OCI-M2 (cell line): ENCODE data around the gene IFNA10.
"Not testable (repeated sequence)": the region's sequence is repeated elsewhere in the genome, so short reads cannot be mapped to it uniquely, and the experiment has no call there.

Source experiments
- DNase-seq: peaks from one replicate; lab custom pipeline; 2025; ENCODE audit not compliant: unreplicated experiment; lab: John Stamatoyannopoulos, UW

The IFNA10 gene

GRCh38 chr9:21207043-21207442 is at the start of gene IFNA10:
IFNA10 (minus strand) TSS chr9:21207143; CDS start chr9:21207097, 46 bp downstream.
- DNase-seq = not testable (repeated sequence)

- no peak for DNase-seq
These were observed 48.7 kb upstream of the IFNA10 start for GRCh38 chr9:21255538-21256212.

- DNase-seq = no peak
These were observed 46.0 kb upstream of the IFNA10 start for GRCh38 chr9:21252721-21253547.

- no peak for DNase-seq
These were observed 44.7 kb upstream of the IFNA10 start for GRCh38 chr9:21251638-21252037.

GRCh38 chr9:21251190-21251589 is 44.2 kb upstream of the IFNA10 start:
- no peak for DNase-seq

GRCh38 chr9:21244836-21245235 is 37.9 kb upstream of the IFNA10 start:
- no peak for DNase-seq

- no peak for DNase-seq
These were observed 33.0 kb upstream of the IFNA10 start, which contains the start of gene IFNA14 for GRCh38 chr9:21239911-21240310. IFNA14 (minus strand) TSS chr9:21240005; CDS start chr9:21239935, 70 bp downstream.

- not testable (repeated sequence) for DNase-seq
These were observed 29.4 kb upstream of the IFNA10 start for GRCh38 chr9:21236360-21236714.

- peak; percentile 17 for DNase-seq
These were observed 28.8 kb upstream of the IFNA10 start for GRCh38 chr9:21235468-21236359.

- DNase-seq = no peak
These were observed 27.3 kb upstream of the IFNA10 start for GRCh38 chr9:21234153-21234687.

- DNase-seq = no peak
These were observed 26.3 kb upstream of the IFNA10 start for GRCh38 chr9:21233258-21233657.

- DNase-seq = no peak
These were observed 21.2 kb upstream of the IFNA10 start, which contains the start of gene IFNA17 for GRCh38 chr9:21228122-21228521. IFNA17 (minus strand) TSS chr9:21228222; CDS start chr9:21228173, 49 bp downstream.

- DNase-seq = not testable (repeated sequence)
These were observed 10.3 kb upstream of the IFNA10 start, which contains the start of gene IFNA16 for GRCh38 chr9:21217211-21217610. IFNA16 (minus strand) TSS chr9:21217311; CDS start chr9:21217305, 6 bp downstream.

- DNase-seq = not testable (repeated sequence)
These were observed 6.7 kb upstream of the IFNA10 start for GRCh38 chr9:21213411-21214326.

- DNase-seq = not testable (repeated sequence)
These were observed 5.2 kb upstream of the IFNA10 start for GRCh38 chr9:21212160-21212559.

- not testable (repeated sequence) for DNase-seq
These were observed 3.8 kb upstream of the IFNA10 start for GRCh38 chr9:21210782-21211181.

GRCh38 chr9:21210311-21210710 is 3.4 kb upstream of the IFNA10 start:
- DNase-seq = no peak

GRCh38 chr9:21205204-21205603 is 1.7 kb downstream of the IFNA10 start:
- no peak for DNase-seq

GRCh38 chr9:21202105-21202504 is 4.8 kb downstream of the IFNA10 start, which contains the start of gene IFNA7:
IFNA7 (minus strand) TSS chr9:21202205; CDS start chr9:21202165, 40 bp downstream.
- not testable (repeated sequence) for DNase-seq
